ENCODE results near the gene KCNQ2. TPM values are rescaled to one million over a fixed set of nuclear protein-coding genes. Genes with fewer than 3 reads are reported as not detected.

The KCNQ2 gene
- total and polyA plus RNA-seq, 2 experiments from 2014 or later = 68.5 to 92.4 TPM

GRCh38 chr20:63491078-63491477, 18.6 kb upstream of the KCNQ2 start:
- H3K9me2 ChIP-seq (ENCODE audit: insufficient read depth) = 0 out of 2 replicates have a peak, but pooled peaks cover 5% of the 10 kb centered on the region
- Mint-ChIP-seq H3K9me3 (peaks cover 6% of the 10 kb centered on the region; the same call in 2 of the 3 replicates), H3K4me1 (peaks cover 3% of the 10 kb centered on the region; the same call in 2 of the 3 replicates), H3K27ac (no peak overlapping the region), H3K27me3 (ENCODE audit: insufficient read depth, low read depth, poor library complexity) (peaks cover 28% of the 10 kb centered on the region), H3K4me3 (no peak overlapping the region), H3K36me3 (ENCODE audit: low read depth) (peaks cover 19% of the 10 kb centered on the region)
- no peaks in the 10 kb centered on the region for H4K20me1 ChIP-seq (replicated peaks; ENCODE audit: insufficient read depth)
- ATAC-seq (no peak), DNase-seq (ENCODE audit: low spot score) (no peak)
- H3K27ac ChIP-seq (ENCODE audit: low read depth) = no peak overlapping the region
- no peak overlapping the region for H2AFZ ChIP-seq
- H3K79me2 ChIP-seq (replicated peaks; ENCODE audit: insufficient read depth) = no peaks in the 10 kb centered on the region
- no peaks in the 10 kb centered on the region for H3F3A ChIP-seq (replicated peaks; ENCODE audit: low read depth)
- TF ChIP-seq CREB1 (CRISPR knock-in tag; IDR thresholded peaks at IDR 0.05; ENCODE audit: low read depth) (no peak), EZH2phosphoT487 (IDR thresholded peaks at IDR 0.05; ENCODE audit: unreplicated experiment) (no peak), EZH2 (IDR thresholded peaks at IDR 0.05; ENCODE audit: low read depth, unreplicated experiment) (no peak), ETS1 (IDR thresholded peaks at IDR 0.05) (no peak), ZNF331 (CRISPR knock-in tag; IDR thresholded peaks at IDR 0.05; ENCODE audit: low read depth) (no peak), JUNB (IDR thresholded peaks at IDR 0.05; ENCODE audit: unreplicated experiment) (no peak), NANOG (IDR thresholded peaks at IDR 0.05; ENCODE audit: borderline replicate concordance) (no peak), STAT1 (IDR thresholded peaks at IDR 0.05; ENCODE audit: unreplicated experiment) (no peak), REST (IDR thresholded peaks at IDR 0.05; ENCODE audit: unreplicated experiment) (no peak), ZNF114 (CRISPR knock-in tag; IDR thresholded peaks at IDR 0.05) (no peak)
- TF ChIP-seq, protein P1, sequence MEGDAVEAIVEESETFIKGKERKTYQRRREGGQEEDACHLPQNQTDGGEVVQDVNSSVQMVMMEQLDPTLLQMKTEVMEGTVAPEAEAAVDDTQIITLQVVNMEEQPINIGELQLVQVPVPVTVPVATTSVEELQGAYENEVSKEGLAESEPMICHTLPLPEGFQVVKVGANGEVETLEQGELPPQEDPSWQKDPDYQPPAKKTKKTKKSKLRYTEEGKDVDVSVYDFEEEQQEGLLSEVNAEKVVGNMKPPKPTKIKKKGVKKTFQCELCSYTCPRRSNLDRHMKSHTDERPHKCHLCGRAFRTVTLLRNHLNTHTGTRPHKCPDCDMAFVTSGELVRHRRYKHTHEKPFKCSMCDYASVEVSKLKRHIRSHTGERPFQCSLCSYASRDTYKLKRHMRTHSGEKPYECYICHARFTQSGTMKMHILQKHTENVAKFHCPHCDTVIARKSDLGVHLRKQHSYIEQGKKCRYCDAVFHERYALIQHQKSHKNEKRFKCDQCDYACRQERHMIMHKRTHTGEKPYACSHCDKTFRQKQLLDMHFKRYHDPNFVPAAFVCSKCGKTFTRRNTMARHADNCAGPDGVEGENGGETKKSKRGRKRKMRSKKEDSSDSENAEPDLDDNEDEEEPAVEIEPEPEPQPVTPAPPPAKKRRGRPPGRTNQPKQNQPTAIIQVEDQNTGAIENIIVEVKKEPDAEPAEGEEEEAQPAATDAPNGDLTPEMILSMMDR (conservative IDR thresholded peaks at IDR 0.05; ENCODE audit: low read depth in 2 of 2) = no peak
- TF ChIP-seq, protein P2, sequence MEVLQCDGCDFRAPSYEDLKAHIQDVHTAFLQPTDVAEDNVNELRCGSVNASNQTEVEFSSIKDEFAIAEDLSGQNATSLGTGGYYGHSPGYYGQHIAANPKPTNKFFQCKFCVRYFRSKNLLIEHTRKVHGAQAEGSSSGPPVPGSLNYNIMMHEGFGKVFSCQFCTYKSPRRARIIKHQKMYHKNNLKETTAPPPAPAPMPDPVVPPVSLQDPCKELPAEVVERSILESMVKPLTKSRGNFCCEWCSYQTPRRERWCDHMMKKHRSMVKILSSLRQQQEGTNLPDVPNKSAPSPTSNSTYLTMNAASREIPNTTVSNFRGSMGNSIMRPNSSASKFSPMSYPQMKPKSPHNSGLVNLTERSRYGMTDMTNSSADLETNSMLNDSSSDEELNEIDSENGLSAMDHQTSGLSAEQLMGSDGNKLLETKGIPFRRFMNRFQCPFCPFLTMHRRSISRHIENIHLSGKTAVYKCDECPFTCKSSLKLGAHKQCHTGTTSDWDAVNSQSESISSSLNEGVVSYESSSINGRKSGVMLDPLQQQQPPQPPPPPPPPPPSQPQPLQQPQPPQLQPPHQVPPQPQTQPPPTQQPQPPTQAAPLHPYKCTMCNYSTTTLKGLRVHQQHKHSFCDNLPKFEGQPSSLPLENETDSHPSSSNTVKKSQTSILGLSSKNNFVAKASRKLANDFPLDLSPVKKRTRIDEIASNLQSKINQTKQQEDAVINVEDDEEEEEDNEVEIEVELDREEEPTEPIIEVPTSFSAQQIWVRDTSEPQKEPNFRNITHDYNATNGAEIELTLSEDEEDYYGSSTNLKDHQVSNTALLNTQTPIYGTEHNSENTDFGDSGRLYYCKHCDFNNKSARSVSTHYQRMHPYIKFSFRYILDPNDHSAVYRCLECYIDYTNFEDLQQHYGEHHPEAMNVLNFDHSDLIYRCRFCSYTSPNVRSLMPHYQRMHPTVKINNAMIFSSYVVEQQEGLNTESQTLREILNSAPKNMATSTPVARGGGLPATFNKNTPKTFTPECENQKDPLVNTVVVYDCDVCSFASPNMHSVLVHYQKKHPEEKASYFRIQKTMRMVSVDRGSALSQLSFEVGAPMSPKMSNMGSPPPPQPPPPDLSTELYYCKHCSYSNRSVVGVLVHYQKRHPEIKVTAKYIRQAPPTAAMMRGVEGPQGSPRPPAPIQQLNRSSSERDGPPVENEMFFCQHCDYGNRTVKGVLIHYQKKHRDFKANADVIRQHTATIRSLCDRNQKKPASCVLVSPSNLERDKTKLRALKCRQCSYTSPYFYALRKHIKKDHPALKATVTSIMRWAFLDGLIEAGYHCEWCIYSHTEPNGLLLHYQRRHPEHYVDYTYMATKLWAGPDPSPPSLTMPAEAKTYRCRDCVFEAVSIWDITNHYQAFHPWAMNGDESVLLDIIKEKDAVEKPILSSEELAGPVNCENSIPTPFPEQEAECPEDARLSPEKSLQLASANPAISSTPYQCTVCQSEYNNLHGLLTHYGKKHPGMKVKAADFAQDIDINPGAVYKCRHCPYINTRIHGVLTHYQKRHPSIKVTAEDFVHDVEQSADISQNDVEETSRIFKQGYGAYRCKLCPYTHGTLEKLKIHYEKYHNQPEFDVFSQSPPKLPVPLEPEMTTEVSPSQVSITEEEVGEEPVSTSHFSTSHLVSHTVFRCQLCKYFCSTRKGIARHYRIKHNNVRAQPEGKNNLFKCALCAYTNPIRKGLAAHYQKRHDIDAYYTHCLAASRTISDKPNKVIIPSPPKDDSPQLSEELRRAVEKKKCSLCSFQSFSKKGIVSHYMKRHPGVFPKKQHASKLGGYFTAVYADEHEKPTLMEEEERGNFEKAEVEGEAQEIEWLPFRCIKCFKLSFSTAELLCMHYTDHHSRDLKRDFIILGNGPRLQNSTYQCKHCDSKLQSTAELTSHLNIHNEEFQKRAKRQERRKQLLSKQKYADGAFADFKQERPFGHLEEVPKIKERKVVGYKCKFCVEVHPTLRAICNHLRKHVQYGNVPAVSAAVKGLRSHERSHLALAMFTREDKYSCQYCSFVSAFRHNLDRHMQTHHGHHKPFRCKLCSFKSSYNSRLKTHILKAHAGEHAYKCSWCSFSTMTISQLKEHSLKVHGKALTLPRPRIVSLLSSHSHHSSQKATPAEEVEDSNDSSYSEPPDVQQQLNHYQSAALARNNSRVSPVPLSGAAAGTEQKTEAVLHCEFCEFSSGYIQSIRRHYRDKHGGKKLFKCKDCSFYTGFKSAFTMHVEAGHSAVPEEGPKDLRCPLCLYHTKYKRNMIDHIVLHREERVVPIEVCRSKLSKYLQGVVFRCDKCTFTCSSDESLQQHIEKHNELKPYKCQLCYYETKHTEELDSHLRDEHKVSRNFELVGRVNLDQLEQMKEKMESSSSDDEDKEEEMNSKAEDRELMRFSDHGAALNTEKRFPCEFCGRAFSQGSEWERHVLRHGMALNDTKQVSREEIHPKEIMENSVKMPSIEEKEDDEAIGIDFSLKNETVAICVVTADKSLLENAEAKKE (CRISPR knock-in tag; IDR thresholded peaks at IDR 0.05) = no peak
- no peaks in the 10 kb centered on the region for H3K36me3 ChIP-seq (ENCODE audit: insufficient read depth)
- H3K4me3 ChIP-seq = no peak overlapping the region
- no peak overlapping the region for H3K4me2 ChIP-seq
- H3K27me3 ChIP-seq (ENCODE audit: insufficient read depth) = peaks cover 27% of the 10 kb centered on the region
- H3K4me1 ChIP-seq (ENCODE audit: insufficient read depth) = no peaks in the 10 kb centered on the region; the same call in 1 of the 2 replicates

Measured in GM23338 (cell line).